LHCN-M2 (cell line): ENCODE results near the gene SWAP70. TPM values are rescaled to one million over a fixed set of nuclear protein-coding genes. Genes with fewer than 3 reads are reported as not detected.
A peak's percentile ranks its signal among the peaks of the same experiment; 100 is the strongest.
"Not testable (repeated sequence)": the region's sequence is repeated elsewhere in the genome, so short reads cannot be mapped to it uniquely, and the experiment has no call there.

Experiments used
- DNase-seq: peaks from one replicate; pipeline ENCODE4 v3.0.0-alpha.2; 2012; ENCODE audit warnings: low read depth
- total RNA-seq: library from RNA; depleted of rRNA; stranded (reverse); fragments of >200 nt; gene quantifications from 2 replicates; pipeline ENCODE4 v1.2.3, GENCODE V29; 2014

SWAP70 gene
- total RNA-seq, 1 experiment from 2014 or later = 24.1 TPM

DNA sequence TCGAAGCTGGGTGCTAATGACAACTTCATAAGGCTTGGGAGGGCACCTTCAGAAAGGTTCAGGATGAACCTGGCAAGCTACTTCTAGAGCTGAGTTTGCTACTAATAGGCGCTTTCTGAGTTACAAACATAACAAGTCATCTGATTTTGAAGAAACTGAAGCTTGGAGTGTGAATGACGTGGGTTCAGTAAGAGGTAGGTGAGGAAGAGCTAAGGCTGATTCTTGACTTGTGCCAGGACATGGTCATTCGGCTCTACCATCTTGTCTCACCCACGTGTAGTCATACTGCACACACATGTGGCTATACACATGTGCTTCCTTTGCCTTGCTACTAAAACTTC, 56.4 kb downstream of the SWAP70 start:
- DNase-seq = no peak

DNA sequence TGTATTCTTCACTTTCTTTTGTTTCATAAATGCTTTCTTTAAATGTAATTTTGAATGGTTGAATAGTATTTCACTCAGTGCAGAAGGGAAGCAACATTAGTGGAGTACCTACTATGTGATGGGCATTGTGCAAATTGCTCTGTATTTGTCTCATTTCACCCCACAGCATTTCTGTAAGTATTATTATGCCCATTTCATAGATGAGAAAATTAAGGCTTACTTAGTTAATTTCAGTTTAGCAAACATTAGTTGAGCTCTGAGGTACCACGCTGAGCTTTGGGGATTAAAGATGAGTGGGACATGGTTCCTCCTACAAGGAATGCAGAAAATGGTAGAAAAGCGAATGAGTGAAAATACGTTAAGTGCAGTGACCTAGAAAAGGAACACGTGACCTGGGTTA, 58.1 kb downstream of the SWAP70 start:
- no peak for DNase-seq

DNA sequence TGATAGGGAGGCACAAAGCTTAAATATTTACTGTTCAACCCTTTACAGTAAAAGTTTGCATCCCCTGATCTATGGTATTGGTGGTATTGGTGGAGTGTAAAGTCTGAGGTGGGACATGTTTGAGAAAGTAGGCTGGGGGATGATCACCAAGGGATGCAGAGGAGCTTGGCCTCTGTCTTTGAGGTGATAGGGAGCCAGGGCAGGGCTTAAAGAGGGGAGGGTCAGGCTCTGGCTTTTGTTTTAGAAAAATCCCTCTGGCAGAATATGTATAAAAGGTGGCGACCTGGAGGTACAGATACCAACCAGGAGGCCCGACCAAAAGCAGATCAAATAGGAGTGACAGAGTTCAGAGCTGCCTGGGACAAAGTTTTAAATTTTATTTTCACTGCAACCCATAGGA, 59.0 kb downstream of the SWAP70 start:
- DNase-seq = no peak

DNA sequence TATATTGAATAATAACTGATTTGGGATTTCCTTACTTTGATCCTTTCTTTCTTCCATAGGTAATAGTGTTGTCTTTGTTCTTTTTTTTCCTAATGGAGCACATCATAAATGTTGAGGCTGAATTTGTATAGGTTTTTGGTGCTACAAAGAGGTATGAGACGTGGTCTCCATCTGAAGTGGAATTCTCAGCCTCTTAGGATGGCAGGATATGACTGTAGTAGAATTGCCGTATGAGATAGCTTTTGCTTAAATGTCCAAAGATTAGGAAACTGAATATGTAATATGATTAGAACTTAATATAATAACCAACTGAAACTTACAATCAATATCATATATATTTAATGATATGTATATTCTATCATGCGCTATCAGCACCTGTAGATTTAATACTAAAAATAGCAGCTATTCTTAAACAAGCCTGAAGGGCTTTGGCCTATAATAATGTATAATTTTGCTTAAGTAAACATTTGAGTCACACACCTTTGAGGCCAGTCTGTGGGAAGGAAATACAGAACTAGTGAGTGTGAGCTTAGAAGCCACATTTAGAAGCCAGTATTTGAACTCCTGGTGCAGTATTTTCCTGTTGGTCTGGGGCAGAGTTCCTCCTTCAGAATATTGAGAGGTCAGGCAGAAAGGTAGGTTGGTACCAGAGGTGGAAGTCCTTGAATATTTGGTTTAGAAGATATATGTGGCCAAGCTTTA, 62.6 kb downstream of the SWAP70 start:
- peak; percentile 68 for DNase-seq

DNA sequence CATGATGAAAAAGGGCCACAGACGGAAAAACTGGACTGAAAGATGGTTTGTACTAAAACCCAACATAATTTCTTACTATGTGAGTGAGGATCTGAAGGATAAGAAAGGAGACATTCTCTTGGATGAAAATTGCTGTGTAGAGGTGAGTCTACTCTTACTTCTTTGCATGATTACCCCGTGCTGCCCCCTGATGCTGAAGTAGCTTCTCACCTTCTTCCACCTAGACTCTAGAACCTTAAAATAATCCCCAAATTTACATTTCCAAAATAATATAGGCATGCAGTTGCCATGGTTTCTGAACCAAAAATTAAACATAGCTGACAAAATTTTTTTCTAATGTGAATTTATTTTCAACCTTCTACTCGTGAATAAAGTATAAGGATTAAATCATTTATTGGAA, 64.2 kb downstream of the SWAP70 start:
- DNase-seq = no peak

DNA sequence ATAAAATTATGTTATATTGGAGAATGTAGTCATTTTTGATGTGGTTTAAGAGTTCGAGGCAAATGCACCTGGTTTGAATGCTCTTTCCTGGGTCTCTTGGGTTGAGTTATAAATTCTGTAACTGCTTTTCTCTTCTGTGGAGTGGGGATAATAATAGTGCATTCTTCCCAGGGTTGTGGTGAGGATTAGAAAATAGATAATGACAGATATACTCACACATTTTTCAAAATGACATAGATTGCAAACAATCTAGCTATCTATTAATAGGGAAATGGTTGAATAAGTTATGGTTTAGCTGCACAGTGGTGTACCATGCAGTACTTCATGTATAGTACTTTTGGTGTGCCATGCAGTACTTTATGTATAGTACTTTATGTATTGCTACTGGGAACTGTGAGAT, 67.4 kb downstream of the SWAP70 start:
- DNase-seq = no peak

DNA sequence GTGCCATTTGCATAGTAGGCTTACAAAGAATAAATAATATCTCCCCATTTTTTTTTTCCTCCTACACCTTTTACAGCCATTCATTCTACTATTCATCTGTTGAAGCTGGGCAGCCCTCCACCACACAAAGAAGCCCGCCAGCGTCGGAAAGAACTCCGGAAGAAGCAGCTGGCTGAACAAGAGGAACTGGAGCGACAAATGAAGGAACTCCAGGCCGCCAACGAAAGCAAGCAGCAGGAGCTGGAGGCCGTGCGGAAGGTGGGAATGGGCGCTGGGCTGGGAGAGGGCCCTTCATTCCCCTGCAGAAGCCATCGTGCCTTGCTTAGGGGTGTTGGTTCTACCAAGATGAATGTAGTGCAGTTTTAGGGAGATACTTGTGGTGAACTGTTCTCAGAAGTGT, 68.6 kb downstream of the SWAP70 start:
- DNase-seq = no peak

DNA sequence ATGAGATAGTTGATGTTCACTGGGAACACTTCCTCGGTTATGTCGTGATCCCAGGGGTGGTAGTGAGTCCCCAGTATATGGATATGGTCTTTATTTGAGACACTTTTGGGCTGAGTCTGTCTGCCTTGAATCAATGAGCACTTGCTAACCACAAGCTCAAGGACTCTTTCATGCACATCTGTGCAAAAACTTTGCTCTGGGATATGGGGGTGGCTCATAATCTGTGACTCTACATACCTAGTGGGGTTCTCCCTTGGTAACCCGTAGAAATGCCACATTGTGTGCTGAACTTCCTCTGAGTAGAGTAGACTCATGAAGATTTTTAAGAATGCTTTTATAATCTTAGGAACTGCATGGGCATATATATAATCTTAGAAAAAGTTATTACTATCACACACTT, 69.3 kb downstream of the SWAP70 start:
- DNase-seq = no peak

DNA sequence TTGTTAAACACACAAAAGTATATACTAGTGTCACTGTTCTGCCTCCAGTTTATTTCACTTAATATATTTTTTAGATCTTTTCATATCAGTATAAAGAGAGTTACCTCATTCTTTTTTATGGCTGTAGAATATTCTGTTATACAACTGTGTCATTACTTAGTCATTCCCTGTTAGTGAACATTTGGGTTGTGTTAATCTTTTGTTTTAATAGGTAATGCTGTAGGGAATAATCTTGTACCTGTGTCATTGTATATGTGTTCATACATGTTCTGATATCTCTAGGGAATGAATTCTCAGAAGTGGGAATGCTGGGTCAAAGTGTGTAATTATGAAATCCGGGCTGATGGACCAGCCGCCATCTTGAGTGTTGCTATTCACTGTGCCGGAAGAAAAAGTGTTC, 71.4 kb downstream of the SWAP70 start:
- DNase-seq = no peak

DNA sequence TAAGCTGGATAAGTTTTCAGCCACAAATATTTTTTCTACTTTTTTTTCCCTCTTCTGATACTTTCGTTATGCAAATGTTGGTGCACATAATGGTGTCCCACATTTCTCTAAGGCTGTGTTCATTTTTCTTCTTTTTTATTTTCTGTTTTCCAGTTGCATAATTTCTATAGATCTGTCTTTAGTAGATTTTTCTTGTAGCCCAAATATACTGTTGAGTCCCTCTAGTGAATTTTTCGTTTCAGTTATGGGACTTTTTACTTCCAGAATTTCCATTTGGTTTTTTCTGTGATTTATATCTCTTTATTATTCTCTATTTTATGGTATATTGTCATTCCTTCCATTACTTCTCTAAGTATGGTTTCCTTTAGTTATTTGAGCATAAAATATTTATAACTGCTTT, 72.0 kb downstream of the SWAP70 start:
- no peak for DNase-seq

DNA sequence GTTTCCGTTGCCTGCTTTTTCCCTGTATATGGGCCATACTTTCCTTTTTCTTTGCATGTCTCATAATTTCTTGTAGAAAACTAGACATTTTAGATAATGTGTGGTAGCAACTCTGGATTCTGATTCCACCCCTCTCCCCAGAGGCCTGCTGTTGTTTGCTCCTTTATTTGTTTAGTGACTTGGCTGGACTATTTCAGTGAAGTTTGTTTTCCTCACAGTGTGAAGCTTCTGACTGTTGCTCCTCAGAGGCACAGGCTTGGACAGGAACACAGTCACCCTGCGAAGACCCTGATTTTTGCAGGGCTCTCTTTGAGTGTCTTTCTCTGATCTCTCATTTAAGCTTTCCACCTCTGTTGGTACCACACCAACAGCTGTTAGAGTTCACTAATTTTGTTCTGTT, 72.5 kb downstream of the SWAP70 start:
- DNase-seq = no peak

DNA sequence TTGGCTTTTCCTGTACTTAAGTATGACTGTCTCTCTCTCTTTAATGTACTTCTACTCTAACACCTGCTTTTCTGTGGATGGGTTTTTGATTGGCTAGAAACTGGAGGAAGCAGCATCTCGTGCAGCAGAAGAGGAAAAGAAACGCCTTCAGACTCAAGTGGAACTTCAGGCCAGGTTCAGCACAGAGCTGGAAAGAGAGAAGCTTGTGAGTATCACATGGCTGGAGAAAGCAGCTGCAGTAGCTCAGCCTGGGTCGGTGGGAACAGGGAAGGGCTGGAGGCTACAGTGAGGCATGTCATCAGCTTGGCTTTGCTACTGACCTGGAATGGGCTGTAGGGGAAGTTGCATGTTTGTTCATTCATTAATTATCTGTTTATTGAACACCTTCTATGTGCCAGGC, 74.2 kb downstream of the SWAP70 start:
- DNase-seq = peak; percentile 40

DNA sequence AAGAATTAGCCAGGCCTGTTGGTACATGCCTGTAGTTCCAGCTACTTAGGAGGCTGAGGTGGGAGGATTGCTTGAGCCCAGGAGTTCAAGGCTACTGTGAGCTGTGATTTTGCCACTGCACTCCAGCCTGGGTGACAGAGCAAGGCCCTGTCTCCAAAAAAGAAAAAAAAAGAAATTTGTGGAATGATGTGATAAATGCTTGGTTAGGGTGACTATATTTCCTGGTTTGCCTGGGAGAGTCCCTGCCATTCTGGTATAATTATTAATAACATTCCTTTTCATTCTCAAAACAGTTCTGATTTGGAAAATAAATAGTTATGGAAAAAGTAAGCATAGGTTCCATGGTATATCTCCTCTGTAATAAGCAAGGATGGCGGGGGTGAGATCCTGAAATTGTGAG, 74.8 kb downstream of the SWAP70 start:
- DNase-seq = no peak

DNA sequence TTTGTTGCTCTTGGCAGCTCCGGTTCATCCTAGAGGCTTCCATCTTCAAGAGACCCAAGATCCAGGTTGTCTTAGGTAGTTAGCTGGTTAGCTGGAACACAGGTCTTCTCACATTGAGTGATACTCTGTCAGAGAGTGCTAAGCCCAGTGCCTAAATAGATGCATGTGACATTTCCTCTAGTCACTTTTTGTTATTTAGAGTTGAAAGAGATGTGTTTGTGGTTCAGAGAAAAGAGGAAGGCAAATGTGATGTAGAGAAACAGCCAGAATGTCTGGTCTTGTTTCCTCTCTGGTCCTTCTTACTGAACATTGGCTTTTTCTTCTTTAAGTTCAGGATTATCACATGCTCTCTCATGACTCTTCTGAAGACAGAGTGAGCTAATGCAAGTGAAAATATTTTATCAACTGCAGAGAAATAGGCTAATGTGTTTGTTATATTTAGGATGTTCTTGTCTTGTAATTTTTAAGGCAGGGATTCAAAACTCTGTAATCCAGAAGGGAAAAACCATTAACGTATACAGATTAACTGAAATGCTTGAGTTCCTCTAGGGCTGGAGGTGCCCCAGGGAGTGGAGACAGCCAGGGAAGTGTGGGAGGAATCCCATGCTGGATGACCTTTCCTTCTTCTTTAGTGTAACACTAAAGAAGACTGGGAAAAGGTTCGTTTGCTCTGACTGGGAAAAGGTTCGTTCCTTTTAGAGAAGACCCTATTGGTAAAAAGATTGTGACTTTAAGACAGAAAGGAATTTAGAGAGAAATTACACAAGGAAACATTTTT, 75.4 kb downstream of the SWAP70 start:
- no peak for DNase-seq

DNA sequence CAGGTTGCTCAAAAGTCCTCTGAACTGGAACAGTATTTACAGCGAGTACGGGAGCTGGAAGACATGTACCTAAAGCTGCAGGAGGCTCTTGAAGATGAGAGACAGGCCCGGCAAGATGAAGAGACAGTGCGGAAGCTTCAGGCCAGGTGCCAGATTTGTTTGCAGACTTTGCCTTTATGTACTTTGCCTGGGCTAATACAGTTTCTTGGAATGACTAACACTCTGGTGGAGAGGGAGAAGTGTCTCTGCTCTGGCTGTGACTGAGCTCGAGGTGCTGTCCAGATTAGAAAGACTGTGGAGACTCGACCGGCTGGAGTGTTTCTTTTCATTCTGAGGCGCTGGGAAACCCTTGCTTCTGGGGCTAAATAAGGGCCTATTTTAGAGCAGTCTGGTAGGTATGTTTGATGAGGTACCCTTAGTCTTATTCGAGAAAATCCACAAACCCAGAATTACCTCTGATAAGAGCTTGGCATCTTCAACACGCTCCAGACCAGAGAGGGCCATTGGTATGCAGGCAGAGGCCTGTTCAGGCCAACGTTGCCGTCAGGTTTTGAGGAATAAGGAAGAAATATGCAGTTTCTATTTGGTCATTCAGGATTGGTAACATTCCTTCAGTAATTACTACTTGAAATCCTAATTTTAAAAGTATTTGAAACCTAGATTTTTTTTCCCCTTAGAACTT, 76.5 kb downstream of the SWAP70 start:
- DNase-seq = no peak

DNA sequence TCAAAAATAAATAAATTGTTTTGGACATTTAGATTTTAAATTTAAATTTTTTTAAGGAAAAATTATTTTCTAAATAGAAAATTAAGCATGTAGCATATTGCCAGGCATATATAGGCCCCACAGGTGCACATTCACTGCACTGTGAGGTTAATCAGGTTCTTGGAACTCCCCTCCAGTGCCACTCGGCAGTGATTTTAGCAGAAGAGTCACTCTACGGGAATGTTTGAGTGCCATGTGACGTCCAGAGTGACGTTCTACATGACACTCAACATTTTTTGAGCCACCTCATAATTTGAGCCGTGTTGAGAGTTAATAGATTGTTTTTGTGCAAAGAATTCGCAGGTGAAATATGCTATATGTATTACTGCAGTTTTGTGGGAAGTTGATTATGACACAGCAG, 77.4 kb downstream of the SWAP70 start:
- DNase-seq = no peak

DNA sequence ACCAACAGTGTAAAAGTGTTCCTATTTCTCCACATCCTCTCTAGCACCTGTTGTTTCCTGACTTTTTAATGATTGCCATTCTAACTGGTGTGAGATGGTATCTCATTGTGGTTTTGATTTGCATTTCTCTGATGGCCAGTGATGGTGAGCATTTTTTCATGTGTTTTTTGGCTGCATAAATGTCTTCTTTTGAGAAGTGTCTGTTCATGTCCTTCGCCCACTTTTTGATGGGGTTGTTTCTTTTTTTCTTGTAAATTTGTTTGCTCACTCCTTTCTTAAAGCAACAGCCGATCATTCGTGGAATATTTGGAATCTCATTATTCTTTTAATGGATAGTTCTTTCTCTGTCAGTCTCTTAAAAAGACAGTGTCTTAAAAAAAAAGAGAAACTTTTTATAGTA, 79.6 kb downstream of the SWAP70 start:
- not testable (repeated sequence) for DNase-seq

DNA sequence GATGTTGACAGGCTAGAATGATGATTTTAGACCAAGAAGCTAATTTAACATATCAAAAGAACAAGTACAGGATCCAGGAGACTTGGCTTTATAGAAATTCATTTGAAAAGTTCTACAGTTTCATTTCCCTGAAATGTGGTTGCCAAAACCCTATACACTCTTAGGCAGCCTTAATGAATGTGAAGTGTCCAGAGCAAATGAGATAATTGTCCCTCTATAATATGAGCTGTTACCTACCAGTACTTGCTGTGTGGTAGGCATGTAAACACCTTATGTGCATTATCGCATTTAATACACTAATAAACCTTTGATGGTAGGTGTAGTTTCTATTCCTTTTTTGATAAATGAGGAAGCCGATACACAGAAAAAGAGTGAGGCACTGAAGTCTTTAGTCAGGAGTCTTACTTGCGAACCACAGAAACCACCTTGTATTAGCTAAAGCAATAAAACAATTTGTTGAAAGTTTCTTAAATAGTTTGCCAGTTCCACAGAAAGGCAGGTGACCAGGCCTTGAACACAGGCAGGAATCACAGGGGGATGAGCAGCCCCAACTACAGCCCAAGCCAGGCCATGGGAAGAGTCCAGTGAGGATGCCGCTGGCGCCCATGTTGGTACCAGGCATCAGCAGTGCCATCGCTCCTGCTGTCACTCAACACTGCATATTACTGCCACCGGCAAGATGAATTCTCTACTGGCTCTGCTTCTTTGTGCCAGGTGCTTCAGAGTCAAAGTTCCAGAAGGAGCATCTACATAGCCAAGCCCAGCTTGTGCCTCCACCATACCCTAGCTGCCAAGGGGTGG, 81.7 kb downstream of the SWAP70 start:
- DNase-seq = no peak

DNA sequence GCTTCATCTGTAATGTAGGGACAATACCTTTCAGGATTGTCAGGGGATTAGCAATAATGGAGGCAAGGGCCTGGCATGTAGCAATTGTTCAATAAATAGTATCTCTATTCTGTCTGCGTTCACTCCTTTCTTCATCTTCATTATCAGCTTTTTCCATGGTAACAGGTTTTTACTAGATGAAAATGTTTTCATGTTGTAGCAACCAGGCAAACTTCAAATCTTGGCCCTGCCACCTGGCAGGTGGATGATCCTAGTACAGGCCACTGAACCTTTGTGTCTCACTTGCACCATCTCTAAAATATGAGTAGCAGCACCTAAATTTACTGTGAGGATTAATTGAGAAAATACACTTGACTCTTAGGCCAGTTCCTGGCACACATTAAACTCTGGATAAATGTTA, 83.4 kb downstream of the SWAP70 start:
- DNase-seq = no peak

DNA sequence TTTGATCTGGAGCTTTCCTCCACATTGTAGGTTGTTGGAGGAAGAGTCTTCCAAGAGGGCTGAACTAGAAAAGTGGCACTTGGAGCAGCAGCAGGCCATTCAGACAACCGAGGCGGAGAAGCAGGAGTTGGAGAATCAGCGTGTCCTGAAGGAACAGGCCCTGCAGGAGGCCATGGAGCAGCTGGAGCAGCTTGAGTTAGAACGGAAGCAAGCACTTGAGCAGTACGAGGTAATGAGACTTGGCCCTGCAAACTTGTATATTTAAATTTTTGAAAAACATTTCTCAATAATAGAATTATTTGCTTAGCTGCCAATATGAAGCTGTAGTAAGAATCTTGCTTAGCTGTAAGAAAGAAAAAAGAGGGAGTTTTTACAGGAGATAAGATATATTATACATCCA, 84.0 kb downstream of the SWAP70 start:
- DNase-seq = no peak

DNA sequence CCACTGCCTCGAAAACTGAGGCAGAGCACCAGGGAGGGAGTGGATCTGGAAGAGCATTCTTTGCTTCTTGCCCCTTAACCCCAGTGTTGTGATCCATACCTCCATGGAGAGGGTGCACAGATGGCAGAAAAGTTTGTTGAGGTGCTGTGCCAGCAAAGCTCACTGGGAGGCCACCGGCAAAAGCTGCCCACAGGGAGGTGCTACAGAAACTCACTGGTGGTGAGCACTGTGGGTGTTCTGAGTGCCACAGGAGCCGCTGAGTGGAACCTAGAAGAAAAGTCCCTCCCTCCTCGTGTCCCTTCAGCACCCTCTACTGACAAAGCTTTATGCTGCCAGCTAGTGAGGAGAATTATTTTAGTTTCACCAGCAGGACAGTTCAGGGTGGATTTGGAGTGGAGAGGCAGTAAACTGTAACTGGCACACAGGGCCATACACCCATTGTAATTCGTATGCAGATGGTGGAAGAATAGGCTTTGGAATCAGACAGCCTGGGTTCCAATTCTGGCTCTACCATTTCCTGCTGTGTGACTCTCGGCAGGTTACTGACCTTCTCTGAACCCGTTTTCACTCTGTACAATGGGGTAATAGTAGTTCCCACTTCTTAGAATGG, 84.6 kb downstream of the SWAP70 start:
- peak; percentile 86 for DNase-seq

DNA sequence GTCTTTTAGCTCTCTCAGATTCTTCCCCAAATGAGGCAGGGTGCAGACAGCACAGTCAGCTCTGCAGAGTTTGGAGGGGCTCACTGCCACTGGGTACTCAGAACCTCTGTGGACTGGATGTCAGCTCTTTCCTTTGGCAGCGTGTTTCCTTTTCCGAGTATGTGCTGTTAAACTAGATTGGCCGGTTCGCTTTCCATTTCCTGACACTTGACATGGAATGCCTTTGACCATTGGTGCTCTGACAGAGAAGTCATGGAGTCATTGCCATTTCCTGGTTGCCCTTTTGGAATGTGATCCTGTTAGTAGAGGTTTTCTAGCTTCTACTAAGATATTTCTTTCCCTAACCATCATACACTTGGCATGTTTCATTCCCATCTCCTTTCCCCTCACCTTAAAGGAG, 86.7 kb downstream of the SWAP70 start:
- DNase-seq = no peak
